HG02763 (cell line): ENCODE measurements around the gene TUBB.
A peak's percentile ranks its signal among the peaks of the same experiment; 100 is the strongest.

Experiments
- ATAC-seq: cut with Tn5 transposase; IDR thresholded peaks from one replicate; pipeline ENCODE4 v1.9.1; 2021; ENCODE audit warnings: mild to moderate bottlenecking, moderate library complexity; ENCODE audit not compliant: unreplicated experiment

Gene TUBB

DNA sequence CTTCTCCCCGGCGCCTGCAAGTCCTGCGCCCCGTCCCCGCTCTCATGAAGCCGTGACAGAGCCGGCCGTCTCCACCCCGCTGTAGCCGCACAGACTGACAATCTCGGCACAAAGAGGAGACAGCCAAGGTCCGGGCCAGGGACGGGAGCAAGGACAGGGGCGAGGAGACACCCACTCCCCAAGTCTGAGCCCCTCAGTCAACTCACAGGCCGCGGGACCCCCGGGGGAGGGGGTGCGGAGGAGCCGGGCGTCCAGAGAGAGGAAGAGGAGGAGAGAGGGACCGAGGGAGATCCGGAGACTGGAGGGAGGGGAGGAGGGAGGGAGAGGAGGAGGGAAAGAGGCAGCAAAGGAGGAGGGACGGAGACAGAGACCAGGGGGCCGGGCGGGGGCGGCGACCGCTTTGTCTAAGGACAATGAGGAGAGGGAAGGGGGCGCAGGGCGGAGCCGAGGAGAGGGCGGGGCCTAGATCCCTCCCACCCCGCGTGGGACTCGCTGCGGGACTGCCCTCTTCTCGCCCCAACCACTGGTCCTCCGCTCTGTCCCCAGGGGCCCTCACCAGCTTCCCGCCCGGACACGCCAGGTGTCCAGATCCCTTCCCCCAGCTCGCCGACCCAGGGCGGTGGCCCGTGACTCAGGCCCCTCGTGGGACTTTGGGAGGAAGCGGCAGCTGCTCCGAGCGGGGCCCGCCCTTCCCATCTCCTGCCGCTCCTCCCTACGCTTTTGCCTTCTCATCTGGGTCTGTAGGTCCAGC, 33.1 kb upstream of the TUBB start:
- ATAC-seq, result peak; percentile 49

GRCh38 chr6:30687659-30688431, 32.3 kb upstream of the TUBB start:
- no peak for ATAC-seq

DNA sequence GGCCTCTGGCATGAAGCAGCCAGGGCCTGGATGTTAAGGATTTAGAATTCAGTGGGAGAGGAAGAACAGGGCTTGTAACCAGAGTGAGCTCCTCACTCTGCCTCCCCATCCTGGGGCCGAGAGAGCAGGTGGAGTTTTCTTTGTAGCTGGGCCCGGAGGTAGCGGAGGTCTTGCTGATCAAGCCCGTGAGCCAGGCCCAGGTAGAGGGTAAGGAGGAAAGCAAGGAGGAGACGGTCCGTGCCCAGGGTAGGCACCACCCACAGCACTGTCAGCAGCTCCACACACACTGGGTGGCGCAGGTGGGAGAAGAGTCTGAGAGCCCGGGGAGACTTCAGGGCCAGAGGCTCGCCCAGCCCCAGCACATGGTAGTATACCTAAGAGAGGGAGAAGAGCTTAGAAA, 31.6 kb upstream of the TUBB start:
- ATAC-seq, result no peak

- ATAC-seq, result no peak
Observed at GRCh38 chr6:30689022-30689865, 30.9 kb upstream of the TUBB start.

- ATAC-seq, result no peak
Observed at GRCh38 chr6:30689985-30690384, 30.2 kb upstream of the TUBB start.

DNA sequence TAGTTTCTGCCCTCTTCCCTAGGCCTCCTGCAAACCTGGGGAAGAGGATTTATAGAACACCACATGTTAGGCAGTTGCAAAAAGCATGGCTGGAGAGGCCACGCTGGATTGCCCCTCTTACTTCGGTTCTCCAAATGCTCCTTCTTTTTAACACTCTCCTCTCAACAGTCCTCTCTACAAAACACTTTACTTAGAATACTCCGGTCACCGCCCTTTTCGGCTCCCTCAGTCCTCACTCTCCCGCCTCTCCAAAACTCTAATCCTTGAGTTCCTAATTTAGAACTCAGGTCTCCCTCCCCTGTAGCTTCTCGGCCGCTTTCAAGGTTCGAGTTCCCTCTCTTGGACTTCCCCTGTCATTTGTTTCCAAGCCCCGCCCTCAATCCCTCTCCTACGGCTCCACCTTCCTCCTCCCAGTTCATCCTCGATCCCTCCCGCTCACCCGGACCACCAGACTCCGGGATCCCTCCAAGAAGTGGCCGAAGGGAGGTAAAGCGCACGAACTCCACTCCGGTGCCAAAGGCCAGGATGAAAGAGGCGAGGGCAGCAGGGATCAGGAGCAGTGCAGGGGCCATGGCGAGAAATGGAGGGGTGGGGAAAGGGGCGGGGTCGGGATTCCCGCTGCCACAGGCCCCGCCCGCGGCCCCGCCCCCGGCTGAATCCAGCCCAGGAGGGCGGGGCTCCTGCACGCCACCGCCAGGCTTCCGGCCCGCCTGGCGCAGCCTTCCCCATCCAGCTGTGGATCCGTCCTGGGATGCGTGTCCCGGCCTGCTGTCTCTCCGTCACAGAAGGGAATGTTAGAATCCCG, 29.5 kb upstream of the TUBB start, which contains the start of gene NRM:
Gene NRM (minus strand): TSS at position 582 of the 805 bp plus-strand sequence. CDS start 10 bp downstream, at position 572.
- ATAC-seq, result peak; percentile 37

DNA sequence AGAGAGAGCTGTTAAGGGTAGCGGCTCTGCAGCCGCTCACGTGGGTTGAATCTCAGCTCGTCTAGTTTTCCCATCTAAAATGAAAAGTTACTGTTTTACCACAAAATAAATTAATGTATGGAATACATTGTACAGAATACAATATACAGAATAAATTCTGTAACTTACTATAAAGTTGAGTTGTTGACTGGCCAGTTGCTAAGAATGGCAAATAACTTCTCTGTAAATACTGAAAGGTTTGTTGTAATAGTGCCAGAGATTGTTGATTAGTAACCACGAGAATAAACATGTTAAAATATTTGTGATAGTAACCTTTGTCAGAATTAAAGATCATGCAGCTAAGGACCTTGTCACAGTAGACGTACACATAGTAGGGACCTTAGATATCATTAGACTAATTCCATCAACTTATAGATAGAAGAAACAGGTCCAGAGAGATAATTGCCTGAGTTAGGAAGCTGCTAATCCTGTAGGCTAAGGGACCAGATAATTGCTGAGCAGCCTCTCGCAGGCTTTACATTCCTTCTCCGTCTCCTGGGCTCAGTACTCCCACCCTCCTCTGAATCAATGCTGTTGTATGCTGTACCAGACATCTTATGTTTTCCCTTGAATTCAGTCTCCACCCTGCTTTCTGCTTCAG, 28.8 kb upstream of the TUBB start:
- ATAC-seq, result no peak

GRCh38 chr6:30696432-30696831, 23.7 kb upstream of the TUBB start:
- no peak for ATAC-seq

GRCh38 chr6:30700340-30700739, 19.8 kb upstream of the TUBB start:
- ATAC-seq, result no peak

- no peak for ATAC-seq
Observed at GRCh38 chr6:30703011-30703410, 17.1 kb upstream of the TUBB start.

GRCh38 chr6:30703821-30704220, 16.3 kb upstream of the TUBB start:
- no peak for ATAC-seq

DNA sequence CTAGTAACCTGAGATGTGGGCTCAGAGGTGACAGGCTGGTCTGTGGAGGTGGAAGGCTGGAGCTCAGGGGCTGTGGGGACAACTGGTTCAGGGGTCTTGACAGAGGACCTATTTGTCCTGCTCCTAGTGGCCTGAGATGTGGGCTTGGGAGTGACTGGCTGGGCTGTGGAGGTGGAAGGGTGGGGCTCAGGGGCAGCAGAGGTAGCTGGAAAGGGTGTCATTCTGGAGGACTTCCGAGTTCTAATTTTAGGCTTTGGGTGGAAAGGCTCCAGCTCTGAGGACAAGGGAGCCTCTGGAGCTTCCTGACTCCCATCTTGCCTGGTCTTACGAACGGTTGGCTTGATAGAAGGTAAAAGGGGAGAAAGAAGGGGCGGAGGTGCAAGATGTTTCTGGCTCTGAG, 14.5 kb upstream of the TUBB start:
- ATAC-seq, result no peak

DNA sequence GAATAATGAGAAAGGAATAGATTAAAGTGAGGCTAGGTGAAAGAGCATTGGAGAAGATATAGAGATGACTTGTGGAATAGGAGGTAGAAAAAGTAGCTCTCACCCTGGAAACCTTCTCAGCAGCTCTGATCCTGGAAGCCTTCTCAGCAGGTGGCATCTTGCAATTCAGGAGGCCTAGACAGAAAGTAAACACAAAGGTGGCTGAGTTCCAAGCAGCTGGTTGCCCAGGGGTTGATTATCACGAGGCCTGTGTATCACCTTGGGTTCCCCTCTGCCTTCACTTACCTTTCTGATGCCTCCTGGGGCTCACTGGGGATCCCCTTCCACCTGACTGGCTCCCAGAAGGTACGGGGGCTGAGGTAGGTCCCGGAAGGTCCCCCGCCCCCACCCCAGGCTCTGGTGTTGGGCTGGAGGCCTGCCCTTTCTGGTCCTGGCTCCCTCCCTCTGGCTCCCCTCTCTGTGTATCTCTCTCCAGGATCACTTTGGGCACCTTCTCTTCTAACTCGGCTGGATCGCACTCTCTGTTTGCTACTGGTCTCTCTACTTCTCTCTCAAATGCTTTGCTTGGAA, 12.8 kb upstream of the TUBB start:
- no peak for ATAC-seq

- no peak for ATAC-seq
Observed at GRCh38 chr6:30709101-30709868, 10.9 kb upstream of the TUBB start.

- no peak for ATAC-seq
Observed at GRCh38 chr6:30711758-30712380, 8.3 kb upstream of the TUBB start.

DNA sequence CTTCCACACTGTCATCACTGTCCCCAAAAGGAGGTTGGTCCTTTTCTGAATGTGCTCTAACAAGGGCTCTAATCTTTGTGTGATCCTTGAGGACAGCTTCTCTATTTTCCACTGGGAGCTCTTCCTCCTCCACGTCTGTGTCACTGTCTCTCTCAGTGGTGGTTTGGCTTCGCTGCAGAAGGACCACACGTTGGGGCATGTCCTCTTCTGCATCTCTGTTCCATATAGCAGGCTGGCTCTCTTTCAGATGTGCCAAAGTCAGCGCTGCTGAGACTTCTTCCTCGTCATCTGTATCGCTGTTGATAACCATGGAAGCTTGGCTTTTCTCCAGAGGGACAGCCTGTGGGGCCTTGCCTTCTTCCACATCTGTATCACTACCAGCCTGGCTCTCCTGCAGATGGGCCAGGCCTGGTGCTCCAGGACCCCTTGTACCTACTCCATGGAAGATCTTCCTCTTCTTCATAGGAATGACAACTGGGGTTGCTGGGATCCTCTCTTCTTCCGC, 7.7 kb upstream of the TUBB start:
- no peak for ATAC-seq

DNA sequence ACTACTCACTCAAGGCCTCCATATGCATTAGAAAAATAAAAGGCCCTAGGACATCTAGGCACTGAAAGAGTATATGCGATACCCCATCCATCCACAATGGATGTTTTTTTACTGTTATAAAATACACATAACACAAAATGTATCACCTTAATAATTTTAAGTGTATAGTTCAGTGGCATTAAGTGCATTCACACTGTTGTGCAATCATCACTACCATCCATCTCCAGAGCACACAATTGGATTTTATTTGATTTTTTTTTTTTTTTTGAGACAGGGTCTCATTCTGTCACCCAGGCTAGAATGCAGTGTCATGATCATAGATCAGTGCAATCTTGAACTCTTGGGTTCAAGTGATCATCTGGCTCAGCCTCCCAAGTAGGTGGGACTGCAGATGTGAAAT, 5.9 kb upstream of the TUBB start:
- no peak for ATAC-seq

DNA sequence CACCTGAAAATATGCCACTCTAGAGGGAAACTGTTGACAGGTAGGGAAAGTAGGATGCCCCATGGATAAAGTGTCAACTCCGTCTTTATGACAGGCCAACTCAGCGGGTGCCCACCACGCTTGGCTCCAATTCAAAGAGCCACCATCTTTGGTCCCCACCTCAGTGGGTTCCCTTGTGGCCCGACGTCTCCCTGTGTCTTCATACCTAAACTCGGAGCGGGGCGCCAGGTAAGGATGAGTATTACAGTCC, 3.3 kb upstream of the TUBB start:
- no peak for ATAC-seq
